ENCODE results near the gene RBM8A.

The RBM8A gene

GRCh38 chr1:145897969-145898368 is 29.3 kb downstream of the RBM8A start:
- H3K27ac ChIP-seq = no peak overlapping the region
- TF ChIP-seq CTCF (IDR thresholded peaks at IDR 0.05) = no peak
- TF ChIP-seq ZFX (IDR thresholded peaks at IDR 0.05; ENCODE audit: borderline replicate concordance) = no peak

GRCh38 chr1:145895471-145895870 is 31.8 kb downstream of the RBM8A start:
- TF ChIP-seq CTCF (IDR thresholded peaks at IDR 0.05) = no peak
- TF ChIP-seq ZFX (IDR thresholded peaks at IDR 0.05; ENCODE audit: borderline replicate concordance) = no peak
- H3K27ac ChIP-seq = no peak overlapping the region

GRCh38 chr1:145893306-145894055 is 33.8 kb downstream of the RBM8A start:
- TF ChIP-seq ZFX (IDR thresholded peaks at IDR 0.05; ENCODE audit: borderline replicate concordance) = no peak
- no peak for TF ChIP-seq CTCF (IDR thresholded peaks at IDR 0.05)
- H3K27ac ChIP-seq = no peak overlapping the region

- peak overlapping the region; percentile 80 for H3K27ac ChIP-seq
- TF ChIP-seq ZFX (IDR thresholded peaks at IDR 0.05; ENCODE audit: borderline replicate concordance) = no peak
- no peak for TF ChIP-seq CTCF (IDR thresholded peaks at IDR 0.05)
These were observed 34.7 kb downstream of the RBM8A start for GRCh38 chr1:145892486-145893087.

GRCh38 chr1:145891587-145892485 is 35.4 kb downstream of the RBM8A start:
- TF ChIP-seq ZFX (IDR thresholded peaks at IDR 0.05; ENCODE audit: borderline replicate concordance) (no peak), CTCF (IDR thresholded peaks at IDR 0.05) (peak; percentile 100)
- peak overlapping the region; percentile 80 for H3K27ac ChIP-seq

DNA sequence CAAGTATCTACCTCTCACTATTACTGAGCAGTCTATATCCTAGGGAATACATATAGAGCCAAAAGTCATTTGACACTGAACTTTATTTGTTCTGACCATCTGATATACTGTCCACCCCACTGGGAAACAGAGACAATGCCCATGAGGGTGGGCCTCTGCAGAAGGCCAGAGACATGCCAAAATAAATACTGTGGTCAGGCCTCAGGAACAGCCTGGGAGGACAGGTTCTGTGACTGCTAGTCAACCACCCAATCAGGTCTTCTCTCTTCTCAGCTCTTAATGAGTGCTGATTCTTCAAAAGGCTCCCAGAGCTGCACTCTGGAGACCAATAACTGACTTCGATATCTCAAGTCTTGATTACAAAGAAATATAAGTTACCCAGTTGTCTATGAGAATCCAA is 36.1 kb downstream of the RBM8A start:
- TF ChIP-seq ZFX (IDR thresholded peaks at IDR 0.05; ENCODE audit: borderline replicate concordance) (no peak), CTCF (IDR thresholded peaks at IDR 0.05) (no peak)
- peak overlapping the region; percentile 80 for H3K27ac ChIP-seq
